GM18508 (cell line): Measurements from ENCODE around the gene LAPTM4A.
"Not testable (repeated sequence)": the region's sequence is repeated elsewhere in the genome, so short reads cannot be mapped to it uniquely, and the experiment has no call there.

Experiments
- ATAC-seq: cut with Tn5 transposase; IDR thresholded peaks from one replicate; pipeline ENCODE4 v1.9.1; 2021; ENCODE audit warnings: moderate number of reproducible peaks; ENCODE audit not compliant: insufficient read depth, unreplicated experiment

LAPTM4A gene

DNA sequence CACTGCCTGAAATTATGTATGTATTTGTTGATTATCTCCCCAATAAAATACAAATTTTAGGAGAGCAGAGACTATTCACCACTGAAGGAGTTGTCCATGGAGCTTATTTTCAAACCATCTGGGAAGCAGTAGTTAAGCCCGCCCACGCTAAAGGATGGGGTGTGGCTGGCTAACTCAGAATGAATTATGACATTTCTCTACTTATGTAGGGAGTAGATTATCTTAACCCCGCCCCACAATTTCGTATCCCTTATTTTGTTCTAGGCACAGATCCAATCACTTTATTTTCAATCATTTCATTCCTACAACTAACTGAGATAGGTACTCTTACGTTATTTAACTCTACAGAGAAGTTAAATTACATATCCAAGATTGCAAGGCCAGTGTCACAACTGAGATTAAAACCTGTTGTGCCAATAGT, 1.4 kb upstream of the LAPTM4A start:
- no peak for ATAC-seq

DNA sequence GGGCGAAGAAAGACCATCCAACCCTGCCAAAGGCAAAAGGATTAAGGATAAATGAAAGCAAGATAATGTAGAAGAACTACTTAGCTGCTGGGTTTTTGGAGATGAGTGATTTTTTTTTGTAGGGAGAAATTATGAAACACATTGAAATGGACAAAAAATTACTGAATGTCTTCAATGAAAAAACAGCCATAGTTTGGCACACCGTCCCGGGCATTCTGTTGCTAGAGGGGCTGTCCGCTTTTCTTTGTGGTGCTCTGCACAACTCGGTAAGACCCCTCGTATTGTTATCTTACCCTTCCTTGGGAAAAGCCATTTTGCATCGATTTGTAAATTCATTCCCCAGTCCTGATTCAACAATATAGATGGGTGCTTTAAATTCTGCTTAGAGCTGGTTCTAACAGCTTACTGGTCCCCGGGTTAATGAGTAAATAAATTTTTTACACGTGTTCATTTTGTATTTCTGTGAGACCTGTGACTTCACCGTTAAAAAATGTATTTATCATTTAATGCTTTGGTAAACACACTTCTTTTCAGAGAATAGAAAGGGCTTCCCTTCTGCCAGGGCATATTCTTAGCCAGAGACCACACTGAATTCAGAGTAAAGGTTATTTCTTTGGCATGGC, 912 bp upstream of the LAPTM4A start:
- no peak for ATAC-seq

DNA sequence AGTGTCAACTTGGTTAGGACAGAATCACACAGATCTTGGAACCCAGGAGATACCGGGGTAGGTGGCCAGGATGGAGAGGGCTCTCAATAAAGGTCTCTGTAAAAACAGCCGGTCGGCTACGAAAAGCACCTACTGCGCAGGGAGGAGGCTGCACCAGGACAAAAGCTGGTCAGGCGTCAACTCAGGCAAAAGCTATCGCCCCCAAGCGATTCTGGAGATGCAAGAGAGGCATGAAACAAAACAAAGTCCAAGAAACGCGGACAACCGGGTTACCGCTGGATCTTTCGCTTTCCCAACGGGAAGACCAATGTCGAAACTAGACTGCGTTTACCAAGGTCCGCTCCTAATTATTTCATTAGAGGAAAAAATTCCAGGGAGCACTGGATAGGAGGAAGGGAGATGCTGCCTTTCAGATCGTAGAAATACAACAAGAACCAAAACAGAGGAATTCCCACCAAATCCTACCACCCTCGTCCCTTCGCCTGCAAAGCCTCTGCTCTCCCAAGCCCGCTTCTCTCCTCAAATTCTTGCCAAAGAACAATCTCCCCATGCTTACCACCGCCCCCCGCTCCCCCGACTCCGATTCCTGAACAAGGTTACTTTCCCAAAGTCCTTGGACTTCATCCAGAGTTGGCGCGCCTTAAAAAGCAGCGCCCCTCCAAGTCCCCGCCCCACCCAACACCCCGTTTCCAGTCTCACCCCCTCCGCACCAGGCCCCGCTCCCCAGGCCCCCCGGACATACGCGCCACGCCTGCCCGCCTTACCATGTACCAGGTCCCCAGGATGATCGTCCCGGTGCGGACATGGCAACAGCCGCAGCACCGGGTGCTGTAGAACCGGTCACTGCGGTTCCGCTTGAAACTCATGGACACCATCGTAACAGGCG, 539 bp downstream of the LAPTM4A start:
- ATAC-seq: peak; percentile 6

DNA sequence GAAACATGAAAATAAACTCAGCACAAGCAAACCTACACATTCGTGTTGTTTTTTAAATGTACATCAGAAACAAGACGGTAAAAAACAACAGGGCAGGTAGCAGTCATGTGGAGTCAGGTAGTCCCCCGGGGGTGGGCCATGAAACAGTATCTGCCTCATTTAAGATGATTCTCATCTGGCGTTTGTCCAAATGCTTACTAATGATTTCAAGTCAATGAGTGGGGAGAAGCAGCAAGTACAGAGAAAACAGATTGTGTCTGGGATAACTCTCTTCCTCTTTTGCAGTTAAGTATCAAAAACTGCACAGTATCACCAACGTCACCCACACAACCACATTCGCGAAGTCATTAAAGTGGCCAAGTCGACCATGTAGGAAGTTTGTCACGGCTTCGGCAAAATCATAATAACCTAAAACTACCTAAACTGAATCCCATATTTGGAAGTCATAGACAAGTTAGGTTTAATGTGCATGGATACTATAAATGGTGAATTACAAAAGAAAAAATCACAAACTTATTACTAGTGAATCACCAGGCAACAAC, 1.3 kb downstream of the LAPTM4A start:
- no peak for ATAC-seq

DNA sequence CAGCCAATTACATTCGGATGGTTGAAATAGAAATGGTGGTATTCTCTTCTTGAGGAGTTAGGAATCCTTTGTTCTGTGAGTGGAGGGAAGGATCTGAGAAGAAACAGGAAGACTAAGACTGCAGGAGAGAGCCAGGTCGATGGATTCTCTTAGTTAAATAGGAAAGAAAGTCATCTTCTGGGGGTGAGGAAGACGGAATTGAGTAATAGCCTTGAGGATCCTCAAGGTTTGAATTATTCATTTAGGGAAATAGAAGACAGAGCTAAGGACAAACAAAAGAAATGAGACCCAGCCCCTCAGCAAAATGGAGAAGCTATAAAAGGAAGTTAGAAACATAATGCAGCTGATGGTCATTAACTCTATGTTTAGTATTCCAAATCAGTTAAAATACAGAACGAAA, 1.8 kb downstream of the LAPTM4A start:
- ATAC-seq: no peak

DNA sequence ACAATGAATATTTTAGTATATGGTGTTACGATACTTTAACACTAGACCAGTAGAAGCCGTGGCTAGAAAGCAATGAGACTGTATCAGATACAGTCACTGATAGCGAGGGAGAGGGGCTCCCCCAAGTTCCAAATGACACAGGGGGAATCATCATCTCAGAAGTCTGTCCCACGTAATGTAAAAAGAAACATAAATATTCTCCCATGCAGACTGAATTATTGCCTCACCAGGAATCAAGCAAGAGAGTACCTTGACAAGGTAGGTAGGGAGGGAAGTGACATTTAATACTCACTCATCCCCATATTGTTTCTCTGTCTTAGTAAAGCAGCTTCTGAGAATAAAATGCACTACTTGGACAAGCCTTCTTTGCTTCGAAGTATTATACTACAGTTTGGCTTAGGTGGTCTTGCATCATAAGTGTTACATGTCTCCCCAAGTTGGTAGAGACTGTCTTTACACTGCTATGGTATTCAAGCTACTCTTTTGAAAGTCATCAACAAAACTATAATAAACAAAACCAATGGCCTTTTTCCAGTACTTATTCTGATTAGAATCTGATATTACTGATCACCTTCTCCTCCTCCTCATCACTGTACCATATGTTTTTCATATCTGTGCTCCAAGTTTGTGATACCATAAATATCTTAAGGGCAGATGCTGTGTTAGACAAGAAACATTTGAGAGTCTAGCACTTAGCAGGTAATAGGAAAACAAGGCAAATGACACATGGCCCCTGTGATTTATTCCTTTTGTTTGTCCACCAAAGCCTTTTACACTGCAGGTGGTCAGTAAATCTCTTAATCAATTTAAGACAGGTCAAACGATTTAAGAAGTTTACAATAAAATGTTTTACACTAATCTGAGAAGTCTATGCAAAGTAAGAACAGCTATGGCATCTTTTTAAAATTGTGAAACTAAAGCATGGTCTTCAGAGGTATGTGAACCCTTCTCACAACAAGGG, 2.7 kb downstream of the LAPTM4A start:
- ATAC-seq: no peak

DNA sequence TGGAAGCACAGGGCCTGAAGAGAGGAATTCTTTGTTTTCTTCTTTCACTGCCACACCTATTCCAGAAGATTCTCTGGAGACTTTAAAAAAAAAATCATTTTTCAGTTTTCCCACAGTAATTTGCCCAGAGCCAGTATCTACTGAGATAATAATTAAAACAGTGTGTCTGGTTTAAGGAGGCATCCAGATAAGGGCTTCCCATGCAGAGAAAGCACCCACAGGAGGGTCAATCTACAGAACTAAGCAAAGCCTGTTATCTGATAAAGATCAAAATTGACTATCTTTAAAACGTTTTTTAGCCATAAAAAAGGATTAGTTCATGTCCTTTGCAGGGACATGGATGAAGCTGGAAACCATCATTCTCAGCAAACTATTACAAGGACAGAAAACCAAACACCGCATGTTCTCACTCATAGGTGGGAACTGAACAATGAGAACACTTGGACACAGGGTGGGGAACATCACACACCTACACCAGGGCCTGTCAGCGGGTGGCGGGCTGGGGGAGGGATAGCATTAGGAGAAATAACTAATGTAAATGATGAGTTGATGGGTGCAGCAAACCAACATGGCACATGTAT, 5.6 kb downstream of the LAPTM4A start:
- not testable (repeated sequence) for ATAC-seq

DNA sequence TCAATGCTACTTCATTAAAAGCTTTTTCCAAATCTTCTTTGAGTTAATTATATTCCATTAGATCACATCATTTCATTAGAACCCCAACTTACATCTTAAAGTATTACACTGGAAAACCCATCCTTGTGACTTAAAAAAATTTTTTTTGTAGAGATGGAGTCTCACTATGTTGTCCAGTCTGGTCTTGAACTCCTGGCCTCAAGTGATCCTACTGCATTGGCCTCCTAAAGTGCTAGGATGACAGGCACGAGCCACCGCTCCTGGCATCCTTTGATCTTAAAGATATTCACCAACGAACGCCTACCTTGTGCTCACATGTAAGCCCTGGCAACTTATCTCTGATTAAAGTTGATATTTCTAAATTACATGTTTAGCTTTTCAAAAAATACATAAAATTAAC, 6.7 kb downstream of the LAPTM4A start:
- ATAC-seq: no peak

DNA sequence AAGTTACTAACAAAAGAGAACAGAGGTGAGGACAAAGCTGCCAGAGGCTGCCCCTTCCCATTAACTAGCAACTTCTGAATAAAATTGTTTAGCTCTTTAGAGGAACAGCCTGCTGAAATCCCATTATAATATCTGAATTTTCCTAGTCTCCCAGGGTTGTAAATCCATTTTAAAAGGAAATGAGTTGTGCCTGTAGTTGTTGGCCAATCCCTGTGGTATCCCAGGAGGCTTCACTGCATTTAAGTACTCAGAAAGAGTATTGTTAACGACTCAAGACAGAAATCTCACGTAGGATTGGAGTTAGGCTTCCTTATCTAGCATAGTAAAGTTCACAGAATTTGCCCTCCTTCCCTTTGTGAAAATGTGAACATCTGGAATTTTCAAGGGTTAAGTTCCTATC, 8.9 kb downstream of the LAPTM4A start:
- no peak for ATAC-seq

DNA sequence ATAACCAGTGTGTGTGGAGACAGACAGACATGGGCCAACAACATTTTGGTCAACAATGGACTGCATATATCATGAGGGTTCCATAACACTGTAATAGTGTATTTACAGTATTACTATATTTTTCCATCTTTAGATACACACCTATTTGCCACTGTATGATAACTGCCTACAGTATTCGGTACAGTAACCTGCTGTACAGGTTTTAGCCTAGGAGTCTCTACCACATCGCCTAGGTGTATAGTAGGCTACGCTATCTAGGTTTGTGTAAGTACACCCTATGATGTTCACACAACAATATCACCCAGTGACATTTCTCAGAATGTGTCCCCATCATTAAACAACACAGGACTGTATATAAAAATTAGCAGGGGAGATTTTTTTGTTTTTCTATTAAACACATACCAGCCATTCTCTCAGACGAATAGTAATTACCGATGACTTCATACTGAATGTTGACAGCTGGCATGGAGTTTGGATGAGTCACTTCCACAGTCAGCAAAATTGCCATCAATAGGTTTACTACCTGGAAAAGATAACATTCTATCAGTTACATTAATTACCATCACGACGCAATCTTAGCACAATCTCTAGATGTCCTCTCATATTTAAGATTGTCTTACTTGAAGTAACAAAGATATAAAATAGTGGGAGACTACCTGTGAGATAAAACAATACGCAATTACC, 10.8 kb downstream of the LAPTM4A start:
- no peak for ATAC-seq

DNA sequence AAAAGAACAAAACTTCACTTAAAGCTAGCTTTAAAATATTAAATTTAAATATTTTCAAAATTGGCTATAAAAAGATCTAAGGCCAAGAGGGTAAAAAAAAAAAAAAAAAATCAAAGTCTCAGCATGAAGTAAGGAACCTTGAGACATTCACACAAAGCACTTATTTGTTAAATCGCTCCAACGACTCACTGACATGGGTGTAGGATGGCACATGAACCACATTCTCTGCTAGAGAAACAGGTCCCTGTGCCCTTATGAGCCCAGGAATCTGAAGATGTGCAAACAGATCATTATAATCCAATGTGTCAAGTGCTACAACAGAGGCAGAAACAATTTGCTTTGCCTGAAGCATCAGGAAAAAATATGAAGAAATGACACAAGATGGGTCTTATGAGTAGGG, 13.8 kb downstream of the LAPTM4A start:
- no peak for ATAC-seq

DNA sequence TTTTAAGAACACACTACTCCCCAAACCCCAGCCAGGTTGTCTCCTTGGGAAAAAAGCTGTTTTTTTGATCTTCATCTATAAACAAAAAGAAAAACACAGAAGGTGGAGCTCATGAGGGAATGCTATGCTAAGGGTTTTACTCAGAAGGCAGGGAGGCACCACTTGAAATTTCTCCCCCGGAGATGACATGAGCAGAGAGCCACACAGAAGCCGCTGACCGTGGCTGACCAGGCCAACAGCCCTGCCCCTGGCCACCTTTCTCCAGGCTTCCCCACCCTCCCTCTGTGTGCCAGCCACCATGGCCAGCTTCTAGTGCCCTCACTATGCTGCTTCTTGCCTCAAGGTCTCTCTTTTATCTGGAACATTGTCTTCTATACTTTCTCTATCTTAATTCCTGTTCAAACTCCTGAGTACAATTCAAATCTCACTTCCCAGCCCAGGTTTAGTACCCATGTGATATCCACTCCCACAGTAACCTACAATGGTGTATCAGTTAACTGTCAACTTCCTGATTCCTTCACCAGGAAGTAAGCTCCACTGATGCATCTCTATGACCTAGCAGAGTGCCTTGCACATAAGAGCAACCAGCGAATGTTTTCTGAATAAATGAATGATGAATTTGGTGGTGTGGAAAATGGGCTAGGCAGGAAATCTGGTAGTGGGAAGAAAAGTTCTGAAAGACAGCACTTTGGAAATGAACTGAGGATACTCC, 15.3 kb downstream of the LAPTM4A start:
- ATAC-seq: no peak

DNA sequence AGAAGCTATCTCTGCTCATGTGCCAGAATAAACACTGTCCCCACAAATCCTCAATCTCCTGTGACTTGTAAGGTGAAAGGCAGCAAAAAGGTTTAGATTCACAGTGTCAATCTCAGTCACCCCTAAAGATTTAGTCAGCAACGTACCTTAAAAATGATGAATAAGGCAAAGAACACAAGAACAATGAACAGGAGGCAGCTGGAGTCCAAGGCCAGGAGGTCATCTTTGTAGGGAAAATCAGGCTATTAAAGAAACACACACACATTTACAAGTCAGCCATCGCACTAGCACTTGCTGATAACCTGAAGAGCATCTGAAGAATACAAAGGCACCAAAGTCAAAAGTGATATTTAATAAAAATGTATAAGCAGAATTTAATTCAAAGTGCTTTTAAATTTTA, 16.6 kb downstream of the LAPTM4A start:
- no peak for ATAC-seq

DNA sequence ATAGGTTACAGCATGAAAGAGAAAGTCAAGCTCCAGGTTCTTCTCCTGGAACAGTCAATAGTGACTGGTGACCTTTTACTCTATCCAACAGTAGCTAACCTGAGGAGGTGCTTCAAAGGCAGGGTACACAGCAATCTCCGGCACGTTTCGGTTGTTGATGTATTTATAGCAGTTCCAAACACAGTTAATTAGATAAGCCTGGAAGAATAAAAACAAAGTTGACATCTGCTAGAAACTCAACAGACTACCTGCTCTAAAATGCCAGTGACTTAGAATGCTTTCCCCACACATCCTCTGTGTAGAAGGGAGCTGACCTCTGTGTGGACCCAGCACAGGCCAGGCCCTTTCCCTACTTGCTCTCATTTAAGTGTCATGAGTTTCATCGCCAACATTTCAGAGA, 17.2 kb downstream of the LAPTM4A start:
- no peak for ATAC-seq

DNA sequence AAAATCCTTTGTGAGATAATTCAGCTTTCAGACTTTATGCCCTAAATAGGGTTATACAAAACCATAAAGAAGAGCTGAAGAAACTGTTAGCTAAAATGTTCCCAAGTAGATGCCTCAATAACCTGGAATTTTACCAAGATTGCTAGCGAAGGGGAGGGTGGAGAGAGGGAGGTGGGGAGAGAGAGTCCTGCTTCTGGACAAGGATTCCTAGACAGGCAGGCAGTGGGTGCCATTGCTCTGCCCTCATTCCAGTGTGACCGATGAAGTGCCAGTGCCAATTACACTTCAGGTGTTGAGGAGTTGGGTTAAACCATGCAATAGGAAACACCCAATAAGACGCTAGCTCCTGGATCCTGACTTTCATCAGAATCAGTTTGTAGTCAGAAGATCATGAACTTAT, 18.1 kb downstream of the LAPTM4A start:
- ATAC-seq: no peak

DNA sequence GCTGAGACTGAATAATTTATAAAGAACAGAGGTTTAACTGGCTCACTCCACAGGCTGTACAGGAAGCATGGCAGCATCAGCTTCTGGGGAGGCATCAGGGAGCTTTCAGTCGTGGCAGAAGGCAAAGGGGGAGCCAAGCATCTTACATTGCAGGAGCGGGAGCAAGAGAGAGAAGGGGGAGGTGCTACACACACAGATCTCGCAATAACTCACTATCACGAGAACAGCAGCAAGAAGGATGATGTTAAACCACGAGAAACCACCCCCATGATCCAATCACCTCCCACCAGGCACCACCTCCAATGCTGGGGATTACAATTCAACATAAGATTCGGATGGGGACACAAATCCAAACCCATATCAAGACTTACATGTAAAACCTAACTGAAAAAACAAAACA, 21.2 kb downstream of the LAPTM4A start:
- no peak for ATAC-seq

DNA sequence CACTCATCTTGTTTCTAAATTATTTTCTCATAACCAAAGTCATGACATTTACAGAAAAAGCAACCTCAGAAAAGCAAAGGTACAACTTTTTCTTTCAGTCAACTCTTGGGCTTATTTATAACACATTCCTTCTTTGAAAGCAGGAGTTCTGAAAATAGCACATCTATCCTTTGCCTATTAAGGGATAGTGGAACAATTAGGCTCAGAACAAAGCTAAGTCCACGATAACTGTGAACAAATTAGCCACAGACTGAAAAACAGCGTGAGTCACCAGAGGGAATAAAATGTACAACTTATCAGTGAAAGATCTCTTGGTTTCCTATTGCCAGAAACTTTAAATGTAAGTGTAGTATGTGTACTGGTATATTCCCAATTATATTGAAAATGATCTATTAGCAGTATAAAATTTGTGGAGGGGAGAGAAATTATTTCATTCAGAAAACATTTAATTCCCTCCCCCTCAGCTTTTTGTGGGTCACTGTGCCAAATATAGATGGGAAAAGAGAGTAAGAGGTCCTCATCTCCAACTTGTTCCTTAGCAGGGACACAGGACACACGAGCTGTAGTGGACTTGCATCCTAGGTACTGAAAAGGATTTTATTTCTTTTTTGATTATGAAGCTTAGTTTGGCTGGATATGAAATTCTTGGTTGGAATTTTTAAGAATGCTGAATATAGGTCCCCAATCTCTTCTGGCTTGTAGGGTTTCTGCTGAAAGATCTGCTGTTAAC, 23.6 kb downstream of the LAPTM4A start:
- no peak for ATAC-seq

DNA sequence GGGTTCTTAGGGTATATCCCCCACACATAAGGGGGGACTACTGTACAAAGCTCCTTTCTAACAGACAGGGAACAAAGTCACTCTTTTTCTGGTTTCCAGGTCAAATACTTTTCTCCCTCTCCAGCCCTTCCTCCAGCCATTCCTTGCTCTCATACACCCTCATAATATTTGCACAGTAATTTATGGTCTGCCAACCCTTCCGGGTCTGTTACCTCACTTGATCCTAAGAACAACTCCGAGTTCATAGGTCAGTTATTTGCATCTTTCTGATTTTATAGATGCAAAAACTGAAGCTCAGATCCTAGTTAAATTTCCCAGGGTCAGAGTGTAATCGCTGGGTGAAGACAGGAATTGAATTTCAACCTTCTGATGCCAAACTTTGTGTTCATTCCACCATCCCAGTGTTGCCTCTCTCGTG, 24.2 kb downstream of the LAPTM4A start:
- ATAC-seq: no peak
